OCI-M2 (cell line): ENCODE measurements around the gene KCTD16.

Source experiments
- DNase-seq: peaks from one replicate; lab custom pipeline; 2025; ENCODE audit not compliant: unreplicated experiment; lab: John Stamatoyannopoulos, UW

Gene KCTD16

DNA sequence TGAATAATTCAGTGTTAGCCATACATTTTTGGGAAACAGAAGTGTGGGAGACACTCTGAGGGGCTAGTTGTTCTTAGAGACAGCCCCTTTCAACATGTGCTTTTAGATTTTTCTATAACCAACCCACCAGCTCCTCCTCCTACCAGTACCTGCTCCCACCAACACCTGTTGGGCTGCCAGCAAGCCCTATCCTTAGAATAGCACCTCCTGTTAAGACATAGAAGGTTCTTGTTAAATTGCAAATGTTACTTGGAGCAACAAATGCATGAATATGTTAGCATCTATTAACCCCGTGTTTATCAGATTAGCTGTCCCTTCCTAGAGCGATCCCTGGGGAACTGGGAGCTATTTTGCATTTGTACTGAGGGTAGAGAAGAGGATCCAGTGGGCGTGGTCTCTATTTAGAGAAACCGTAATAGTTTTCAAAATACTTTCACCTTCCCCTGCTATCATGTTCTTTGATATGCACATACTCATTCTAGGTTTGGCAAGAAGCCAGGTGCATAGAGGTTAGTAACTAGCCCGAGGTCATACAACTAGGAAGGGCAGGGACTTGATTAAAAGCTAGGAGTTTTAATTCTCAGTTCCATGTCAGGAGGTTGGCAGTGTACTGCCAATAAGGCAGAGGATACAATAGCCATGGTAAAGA, 334.4 kb downstream of the KCTD16 start:
- no peak for DNase-seq

- no peak for DNase-seq
Observed at GRCh38 chr5:144510845-144511579, 340.3 kb downstream of the KCTD16 start.

DNA sequence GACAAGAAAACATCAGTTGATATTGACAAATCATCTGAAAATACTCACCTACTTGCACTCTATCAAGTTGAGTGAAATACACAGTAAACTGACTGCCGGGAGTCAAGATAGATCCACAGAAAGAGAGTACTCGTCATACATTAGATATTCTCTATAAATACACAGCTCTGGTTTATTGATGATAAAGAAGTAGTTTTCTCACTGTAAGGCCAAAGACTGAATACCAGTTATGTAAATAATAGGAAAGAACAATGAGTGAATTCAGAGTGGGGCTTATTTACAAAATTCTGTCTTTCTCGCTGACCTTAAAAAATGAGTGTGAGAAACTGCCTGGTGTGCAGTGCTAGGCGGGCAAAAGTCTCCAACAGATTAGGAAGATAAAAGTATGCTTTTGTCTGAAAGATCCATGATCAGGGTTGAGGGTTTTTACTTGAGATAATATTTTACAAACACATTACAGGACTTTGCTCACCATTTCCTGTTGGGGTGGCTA, 341.0 kb downstream of the KCTD16 start:
- DNase-seq: no peak

GRCh38 chr5:144522698-144523097, 352.0 kb downstream of the KCTD16 start:
- DNase-seq: no peak

DNA sequence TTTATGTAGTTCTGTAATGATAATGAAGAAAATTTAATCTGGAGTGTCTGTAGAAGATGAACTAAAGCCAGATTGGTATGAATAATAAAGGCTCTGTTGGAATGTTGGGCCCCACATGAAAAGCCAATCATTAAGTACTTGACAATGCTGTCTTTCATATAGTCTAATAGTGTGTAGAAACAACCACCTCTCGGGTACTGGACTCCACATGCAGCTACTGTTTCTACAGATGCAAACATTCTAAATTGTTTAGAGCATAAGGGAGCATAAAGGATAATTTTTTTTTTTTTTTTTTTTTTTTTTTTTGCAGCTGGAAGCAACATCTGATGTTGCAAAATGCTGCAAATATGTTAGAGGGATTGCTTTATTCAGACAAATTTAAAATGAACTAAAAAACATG, 354.3 kb downstream of the KCTD16 start:
- DNase-seq: no peak

- DNase-seq: no peak
Observed at GRCh38 chr5:144531188-144531587, 360.5 kb downstream of the KCTD16 start.
